ENCODE measurements around the gene SLC35F4. TPM values are rescaled to one million over a fixed set of nuclear protein-coding genes. Genes with fewer than 3 reads are reported as not detected.

The SLC35F4 gene
- total RNA-seq, 1 donor from 2014 or later, result not detected

DNA sequence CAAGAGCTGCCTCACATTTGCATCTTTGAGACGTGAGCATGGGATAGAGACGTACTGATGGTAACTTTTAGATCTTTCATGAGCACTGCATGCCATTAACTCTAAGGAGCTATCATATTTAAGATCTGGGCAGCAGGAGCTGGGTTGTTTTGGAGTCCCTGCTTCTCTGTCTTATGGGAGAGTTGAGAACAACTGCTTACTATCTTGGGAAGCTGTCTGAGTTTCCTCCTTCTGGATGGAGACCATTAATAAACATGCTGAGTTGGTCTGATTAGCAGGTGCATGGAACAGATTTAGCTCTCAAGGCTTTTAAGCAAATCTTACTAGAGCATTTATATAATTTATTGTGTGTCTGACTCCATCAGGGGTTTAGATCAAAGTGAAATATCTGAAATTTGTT lies 252.9 kb downstream of the SLC35F4 start:
- DNase-seq, result peak; percentile 57

DNA sequence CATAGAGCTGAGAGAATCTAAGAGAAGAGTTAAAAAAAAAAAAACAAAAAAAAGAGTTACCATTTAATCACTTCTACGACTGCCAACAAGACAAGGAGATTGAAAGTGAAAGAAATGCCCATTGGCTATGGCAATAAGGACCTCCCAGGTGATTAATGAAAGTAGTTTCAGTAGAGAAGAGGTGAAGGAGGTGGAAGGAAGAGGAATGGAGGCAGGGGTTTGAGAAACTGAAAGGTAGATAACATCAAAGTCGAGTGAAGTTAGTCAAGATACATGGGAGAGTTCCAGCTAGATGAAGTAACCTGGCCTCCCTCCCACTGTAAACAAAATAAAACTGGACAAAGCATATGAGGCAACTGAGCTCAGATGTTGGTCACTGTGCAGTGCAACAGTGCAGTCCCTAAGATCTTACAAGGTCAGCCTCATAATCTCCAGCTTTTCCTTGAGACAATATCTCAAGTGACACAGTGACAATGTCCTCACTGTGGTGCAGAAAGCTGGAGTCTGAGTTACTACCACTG lies 254.3 kb downstream of the SLC35F4 start:
- no peak for DNase-seq

- DNase-seq, result no peak
Observed at GRCh38 chr14:57610631-57611030, 255.3 kb downstream of the SLC35F4 start.

GRCh38 chr14:57609192-57610075 lies 256.5 kb downstream of the SLC35F4 start:
- no peak for DNase-seq

DNA sequence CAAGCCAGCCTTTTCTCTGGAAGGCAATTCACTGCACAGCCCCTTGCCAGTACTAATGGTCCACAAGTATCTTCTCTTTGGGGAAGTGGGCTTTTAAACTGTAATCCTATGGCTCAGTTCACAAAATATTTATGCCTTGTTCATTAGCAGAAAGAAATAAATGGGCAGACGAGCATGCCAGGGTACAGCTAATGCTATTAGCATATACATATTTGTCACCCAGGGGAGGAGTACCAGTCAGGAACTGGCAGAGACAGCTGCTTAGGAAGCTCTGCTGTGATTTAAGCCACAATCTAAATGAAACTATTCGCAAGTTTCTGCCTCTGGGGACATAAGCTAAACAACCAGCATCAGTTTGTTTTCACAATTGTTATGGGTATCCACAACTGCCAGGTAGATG lies 258.8 kb downstream of the SLC35F4 start:
- DNase-seq, result no peak

DNA sequence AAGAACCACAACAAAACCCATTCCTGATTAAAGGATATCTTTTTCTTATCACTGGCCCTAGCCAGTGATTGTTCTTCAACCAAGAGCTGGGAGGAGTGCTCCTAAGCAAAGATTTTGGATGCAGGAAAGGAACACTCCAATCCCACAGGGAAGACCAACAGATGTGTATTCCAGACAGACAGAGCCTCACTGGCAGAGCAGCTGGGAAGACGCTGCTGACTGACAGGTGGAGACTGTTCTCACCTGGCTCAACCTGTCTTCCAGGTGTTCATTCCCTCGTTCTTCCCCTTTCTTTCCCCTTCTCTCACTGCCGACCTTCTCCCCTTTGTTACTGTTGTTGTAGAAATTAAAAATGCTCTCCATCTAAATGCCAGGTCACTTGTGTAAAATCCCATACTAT lies 282.5 kb downstream of the SLC35F4 start:
- no peak for DNase-seq

DNA sequence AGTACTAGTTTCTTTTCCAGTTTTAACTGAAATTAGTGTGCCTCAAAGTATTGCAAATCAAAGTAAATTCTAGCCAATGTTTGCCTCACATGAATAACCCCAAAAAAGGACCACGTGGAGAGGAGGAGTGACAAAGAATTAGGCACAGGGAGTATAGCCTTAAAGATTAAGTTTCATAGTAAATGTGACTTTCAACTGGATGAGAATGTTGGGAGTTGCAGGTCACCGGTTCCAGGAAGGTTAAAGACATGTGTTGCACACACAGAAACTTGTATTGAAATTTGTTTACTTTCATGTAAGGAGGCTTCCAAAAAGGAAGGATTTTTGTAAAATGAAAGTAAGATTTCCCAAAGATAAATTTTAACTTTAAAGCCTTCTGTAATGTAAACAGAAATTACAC lies 283.1 kb downstream of the SLC35F4 start:
- no peak for DNase-seq

DNA sequence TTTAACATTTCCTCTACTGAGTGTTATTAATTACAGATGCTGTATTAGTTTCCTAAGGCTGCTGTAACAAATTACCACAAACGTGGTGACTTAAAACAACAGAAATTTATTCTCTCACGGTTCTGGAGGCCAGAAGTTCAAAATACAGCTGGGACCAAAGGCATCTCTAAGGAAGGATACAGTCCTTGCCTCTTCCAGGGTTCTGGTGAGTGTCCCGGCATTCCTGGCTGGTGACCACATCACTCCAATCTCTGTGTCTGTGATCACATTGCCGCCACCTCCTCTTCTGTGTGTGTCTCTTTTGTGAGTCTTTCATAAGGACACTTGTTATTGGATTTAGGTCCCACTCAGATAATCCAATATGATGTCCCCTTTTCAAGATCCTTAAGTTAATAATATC lies 287.1 kb downstream of the SLC35F4 start:
- no peak for DNase-seq

GRCh38 chr14:57576498-57576897 lies 289.4 kb downstream of the SLC35F4 start:
- no peak for DNase-seq

- no peak for DNase-seq
Observed at GRCh38 chr14:57575482-57575881, 290.4 kb downstream of the SLC35F4 start.

DNA sequence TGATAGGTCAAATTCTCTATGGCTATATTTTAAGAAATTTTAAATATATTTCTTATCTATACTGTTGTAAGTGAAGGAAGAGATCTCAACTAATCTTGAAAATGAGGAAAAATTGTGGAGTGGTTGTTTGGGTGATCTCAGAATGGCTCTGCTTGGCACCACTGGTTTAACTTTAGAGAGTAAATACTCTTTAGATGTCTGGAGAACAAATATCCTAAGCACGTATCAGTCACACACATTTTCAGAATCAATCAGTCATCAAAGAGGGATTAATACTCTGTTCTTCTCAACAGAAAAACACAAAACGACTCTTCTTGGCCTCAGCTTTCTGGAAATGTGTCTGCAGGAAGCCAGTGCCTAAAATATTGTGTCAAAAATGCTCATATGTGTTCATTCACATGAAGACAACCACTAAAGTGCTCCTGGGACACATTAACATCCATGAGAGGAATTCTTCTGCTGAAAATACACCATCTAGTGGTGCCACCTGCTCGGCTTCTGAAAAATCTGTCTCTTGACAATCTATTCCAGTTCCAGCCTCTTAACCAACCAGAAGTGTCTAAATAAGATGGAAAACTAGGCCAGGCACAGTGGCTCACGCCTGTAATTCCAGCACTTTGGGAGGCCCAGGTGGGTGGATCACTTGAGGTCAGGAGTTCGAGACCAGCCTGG lies 291.1 kb downstream of the SLC35F4 start:
- DNase-seq, result peak; percentile 7

GRCh38 chr14:57573173-57573572 lies 292.7 kb downstream of the SLC35F4 start:
- DNase-seq, result no peak

DNA sequence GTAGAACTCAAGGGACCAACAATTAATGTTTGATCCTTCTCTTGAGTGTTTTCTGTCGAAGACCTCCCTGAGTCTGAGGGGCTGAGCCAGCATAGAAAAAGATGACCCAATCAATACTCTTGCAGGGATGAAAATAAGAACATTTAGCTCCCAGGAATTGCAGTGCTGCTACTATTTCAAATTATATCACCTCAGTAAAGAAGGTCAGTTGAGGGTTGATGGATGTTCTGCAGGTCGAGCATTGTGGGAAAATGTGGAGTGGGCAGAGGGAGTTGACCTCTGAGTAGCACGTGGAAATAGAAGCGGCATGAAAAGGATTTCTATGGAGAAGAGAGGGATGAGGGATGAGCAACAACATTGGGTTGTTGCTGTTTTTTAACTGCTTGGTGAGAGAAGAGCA lies 297.3 kb downstream of the SLC35F4 start:
- DNase-seq, result no peak

GRCh38 chr14:57567220-57567619 lies 298.7 kb downstream of the SLC35F4 start:
- no peak for DNase-seq

GRCh38 chr14:57560681-57561080 lies 305.2 kb downstream of the SLC35F4 start:
- DNase-seq, result no peak

DNA sequence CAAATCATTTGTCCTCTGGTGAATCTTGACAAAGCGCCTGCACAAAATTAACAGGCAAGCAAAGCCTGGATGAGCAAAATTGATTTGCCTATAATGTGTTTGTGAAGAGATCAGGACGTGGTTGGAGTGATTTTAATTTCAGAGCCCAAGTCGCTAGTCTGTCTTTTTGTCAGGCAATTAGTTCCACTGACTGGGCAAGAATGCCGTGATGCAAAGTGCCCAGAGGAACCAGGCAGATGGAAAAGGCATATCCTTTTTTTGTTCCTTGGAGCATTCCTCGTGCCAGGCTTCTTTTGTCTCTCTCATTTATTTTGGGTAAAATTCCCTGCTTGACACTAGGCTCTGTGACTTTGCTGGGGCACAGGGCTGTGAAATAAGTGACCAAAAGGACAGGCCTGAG lies 306.3 kb downstream of the SLC35F4 start:
- no peak for DNase-seq

DNA sequence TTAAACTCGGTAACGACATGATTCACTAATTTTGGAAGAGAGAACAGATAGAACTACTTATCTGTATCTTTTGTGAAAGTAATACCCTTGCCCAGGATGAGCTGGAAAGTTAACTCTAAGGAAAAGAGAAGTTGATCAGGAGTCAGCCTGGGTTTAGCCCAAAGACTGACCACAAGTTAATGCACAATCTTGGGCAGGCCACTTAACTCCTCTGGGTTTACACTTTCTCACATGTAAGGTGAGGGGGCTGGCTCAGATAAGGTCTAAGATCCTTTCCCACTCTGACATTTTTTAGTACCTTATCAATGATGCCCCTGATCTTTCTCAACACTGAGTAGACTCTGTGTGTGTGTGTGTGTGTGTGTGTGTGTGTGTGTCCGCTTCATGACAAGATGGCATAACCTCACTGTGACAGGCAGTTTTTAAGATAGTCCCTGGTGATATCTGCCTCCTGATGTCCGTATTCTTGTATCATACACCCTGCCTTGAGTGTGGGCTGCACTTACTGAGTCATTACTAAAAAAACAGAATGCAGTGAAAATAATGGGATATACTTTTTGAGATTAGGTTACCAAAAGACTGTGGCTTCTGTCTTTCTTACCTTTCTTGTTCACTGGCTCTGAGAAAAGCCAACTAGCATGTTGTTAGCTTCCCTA lies 316.0 kb downstream of the SLC35F4 start:
- no peak for DNase-seq

DNA sequence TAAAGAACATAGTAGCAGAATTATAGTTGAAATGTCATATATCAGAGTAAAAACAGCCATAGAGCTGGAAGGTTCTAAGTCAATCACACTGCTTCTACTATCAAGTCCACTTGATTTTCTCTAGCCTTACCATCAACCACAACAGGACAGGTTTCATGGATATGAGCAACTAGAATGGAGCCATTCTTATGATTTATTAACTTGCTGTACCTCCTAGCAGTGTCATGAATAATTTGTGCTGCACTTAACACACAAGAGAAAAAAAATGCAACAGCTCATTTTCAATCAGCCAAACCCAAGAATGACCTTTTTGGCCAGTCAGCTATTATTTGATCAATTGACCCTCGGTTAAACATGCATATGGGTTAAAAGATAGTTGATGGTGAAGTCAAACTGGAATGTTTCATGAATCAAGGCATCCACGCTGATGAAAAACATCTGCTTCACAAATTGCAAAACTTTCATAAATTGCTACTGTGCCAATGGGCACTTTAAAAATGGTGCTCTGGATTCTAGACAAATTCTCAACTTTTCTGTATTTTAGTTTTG lies 316.8 kb downstream of the SLC35F4 start:
- DNase-seq, result no peak

DNA sequence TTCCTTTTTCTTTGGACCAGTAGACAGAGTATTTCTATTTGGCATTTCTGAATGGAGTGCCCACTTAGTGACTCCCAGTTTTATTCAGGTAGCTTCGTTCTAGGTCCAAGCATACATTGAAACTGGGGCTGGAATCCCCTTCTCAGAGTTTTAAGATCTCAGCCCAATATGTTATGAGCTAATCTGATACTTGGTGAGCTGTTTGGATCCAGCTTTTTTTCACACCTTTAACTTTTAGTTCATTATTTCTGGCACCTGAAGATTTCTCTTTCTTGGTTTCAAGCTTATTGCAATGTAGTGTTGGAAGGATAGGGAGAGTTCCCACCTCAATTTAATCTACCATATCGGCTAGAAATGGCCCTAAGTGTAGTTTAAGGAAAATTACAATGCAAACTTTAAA lies 318.8 kb downstream of the SLC35F4 start:
- DNase-seq, result no peak

DNA sequence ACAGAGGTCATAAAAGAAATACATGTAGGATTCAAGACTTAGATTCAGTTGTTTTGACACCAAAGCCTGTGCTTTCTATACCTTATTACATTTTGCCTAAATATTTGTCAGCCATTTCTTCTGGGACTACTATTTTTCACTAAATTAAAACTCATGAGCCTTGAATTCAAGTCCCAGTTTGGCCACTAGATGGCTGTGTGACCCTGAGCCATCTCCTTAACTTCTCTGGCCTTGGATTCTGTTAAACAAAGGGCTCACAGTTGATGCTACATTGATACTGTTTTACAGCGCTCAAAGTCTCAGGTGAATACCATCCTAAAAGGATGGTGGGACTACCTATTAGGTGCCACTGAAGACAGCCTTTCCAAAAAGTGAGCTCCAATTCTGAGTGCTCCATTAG lies 332.7 kb downstream of the SLC35F4 start:
- DNase-seq, result peak; percentile 18

DNA sequence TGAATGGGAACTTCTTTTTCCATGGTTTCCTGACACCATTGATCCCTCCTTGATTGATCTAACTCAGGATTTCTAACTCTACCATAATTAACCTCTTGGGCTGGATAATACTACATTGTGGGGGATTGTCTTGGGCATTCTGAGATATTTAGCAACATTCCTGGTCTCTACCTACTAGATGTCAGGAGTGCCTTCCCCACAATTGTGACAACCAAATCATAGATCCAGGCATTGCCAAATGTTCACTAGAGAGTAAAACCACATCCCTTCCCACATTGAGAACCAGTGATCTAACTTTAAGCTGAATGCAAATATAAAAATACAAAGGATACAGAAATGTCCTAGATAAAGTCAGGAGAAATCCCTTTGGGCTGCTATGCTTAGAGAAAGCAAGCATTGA lies 335.3 kb downstream of the SLC35F4 start:
- no peak for DNase-seq

- no peak for DNase-seq
Observed at GRCh38 chr14:57526942-57527341, 338.9 kb downstream of the SLC35F4 start.

- DNase-seq, result no peak
Observed at GRCh38 chr14:57519043-57519442, 346.8 kb downstream of the SLC35F4 start.

All from tongue (tissue), 2 donors.